ENCODE data around the gene UQCC5. TPM values are rescaled to one million over a fixed set of nuclear protein-coding genes. Genes with fewer than 3 reads are reported as not detected.
A peak's percentile ranks its signal among the peaks of the same experiment; 100 is the strongest.

UQCC5 gene
- total RNA-seq, 4 donors from 2014 or later: 1.3 to 29.5 (median 6.3) TPM

DNA sequence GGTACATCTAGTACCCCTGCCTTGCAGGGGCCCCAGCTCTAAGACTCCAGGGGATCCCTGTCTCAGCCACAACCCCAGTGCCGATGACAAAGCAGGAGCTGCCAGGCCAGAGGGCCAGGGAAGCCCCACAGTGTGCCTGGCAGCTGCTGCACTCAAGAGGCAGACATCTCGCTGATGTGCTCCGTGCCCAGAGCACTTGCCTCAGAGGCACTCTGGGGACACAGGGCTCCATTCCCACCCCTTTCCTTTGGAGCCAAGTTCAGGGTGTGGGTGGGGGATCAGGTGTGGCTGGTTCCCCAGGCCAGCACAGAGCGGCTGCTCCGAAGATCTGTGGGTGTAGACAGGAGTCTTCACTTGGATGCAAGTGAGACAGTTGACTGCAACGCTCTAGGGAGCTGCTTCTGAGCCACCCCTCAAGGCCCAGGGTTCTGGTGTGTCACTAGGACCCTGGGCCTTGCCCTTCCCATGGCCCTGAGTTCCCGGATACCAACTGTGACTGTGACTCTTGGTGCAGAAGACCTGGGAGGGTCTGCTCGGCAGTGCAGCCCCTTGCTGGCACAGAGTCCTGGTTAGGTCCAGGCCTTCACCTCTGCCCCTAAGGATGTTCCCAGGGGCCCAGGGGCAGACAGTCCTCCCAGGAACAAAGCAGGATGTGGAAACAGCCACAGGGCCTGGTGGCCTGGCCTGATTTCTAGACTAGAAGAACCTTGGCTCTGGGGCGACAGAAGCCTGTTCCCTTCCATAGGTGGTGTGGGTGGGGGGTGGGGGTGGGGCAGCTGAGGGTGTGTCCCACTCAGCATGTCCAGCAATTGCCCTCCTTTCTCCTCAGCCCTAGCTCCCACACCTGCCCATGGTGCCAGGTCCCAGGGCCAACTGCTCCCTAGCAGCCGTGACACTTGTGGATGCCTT, 5.2 kb upstream of the UQCC5 start:
- DNase-seq (ENCODE audit: low spot score in 2 of 2): peak; percentile 13 to 85
- no peak overlapping the region for H3K4me3 ChIP-seq (ENCODE audit: low read depth, poor library complexity, severe bottlenecking)
- intact Hi-C loops (cut with DNase I; ENCODE audit: low total_unique reads): no loop called here
- TF ChIP-seq, protein P1, sequence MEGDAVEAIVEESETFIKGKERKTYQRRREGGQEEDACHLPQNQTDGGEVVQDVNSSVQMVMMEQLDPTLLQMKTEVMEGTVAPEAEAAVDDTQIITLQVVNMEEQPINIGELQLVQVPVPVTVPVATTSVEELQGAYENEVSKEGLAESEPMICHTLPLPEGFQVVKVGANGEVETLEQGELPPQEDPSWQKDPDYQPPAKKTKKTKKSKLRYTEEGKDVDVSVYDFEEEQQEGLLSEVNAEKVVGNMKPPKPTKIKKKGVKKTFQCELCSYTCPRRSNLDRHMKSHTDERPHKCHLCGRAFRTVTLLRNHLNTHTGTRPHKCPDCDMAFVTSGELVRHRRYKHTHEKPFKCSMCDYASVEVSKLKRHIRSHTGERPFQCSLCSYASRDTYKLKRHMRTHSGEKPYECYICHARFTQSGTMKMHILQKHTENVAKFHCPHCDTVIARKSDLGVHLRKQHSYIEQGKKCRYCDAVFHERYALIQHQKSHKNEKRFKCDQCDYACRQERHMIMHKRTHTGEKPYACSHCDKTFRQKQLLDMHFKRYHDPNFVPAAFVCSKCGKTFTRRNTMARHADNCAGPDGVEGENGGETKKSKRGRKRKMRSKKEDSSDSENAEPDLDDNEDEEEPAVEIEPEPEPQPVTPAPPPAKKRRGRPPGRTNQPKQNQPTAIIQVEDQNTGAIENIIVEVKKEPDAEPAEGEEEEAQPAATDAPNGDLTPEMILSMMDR (IDR thresholded peaks at IDR 0.05): no peak
- TF ChIP-seq POLR2A (IDR thresholded peaks at IDR 0.05): no peak
- WGBS, 2 donors: 24 to 56% methylated on average over 6 to 8 of the region's 10 CpGs

DNA sequence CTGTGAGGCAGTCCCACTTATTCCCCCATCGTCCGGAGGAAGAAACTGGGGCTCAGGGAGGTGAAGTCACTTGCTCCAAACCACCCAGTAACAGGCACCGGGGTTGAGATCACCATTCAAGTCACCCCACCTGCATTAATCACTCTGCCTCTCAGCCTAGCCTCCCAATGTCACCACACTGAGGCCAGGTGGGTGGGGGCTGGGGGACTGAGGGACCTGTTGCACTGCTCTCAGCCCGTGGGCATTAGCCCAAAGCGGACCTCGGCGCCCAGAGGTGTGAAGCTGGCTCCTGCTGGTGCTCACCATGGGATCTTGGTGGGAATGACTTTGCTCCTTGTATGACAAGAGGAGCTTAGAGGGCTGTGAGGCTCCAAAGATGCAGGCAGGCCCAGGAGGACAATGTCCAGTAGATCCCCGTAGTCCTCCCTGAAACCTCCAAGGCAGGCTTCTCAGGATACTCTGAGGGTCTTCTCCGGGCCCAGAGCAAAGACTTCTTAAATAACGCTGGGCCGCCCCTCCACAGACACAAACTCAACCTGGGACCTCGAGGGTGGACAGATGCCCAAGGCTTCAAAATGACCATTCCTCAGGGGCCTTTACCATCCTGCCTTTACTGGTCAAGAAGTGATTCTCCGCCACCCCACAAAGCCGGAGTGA, 4.4 kb upstream of the UQCC5 start:
- WGBS, 2 donors: 79 to 81% methylated on average over 10 to 14 of the region's 14 CpGs
- TF ChIP-seq POLR2A (IDR thresholded peaks at IDR 0.05): no peak
- TF ChIP-seq, protein P1 (IDR thresholded peaks at IDR 0.05): no peak
- intact Hi-C loops (cut with DNase I; ENCODE audit: low total_unique reads): no loop called here
- H3K4me3 ChIP-seq (ENCODE audit: low read depth, poor library complexity, severe bottlenecking): no peak overlapping the region
- peak; percentile 18 to 86 for DNase-seq (ENCODE audit: low spot score in 2 of 2)

DNA sequence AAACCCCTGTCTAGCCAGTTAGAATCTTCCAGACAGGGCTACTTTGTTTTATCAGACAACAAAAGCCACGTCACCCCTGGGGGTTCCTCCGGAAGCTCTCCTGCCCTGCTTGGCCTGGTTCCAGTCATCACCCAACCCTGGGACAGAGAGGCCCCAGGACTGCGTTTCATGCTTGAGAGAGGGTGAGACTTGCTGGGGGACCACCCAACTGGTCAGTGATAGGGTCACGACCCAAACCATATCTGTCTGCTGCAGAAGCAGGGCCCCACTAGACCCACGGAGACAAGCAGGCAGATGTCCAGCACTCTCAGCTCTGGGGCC, 3.9 kb upstream of the UQCC5 start:
- intact Hi-C loops (cut with DNase I; ENCODE audit: low total_unique reads): no loop called here

DNA sequence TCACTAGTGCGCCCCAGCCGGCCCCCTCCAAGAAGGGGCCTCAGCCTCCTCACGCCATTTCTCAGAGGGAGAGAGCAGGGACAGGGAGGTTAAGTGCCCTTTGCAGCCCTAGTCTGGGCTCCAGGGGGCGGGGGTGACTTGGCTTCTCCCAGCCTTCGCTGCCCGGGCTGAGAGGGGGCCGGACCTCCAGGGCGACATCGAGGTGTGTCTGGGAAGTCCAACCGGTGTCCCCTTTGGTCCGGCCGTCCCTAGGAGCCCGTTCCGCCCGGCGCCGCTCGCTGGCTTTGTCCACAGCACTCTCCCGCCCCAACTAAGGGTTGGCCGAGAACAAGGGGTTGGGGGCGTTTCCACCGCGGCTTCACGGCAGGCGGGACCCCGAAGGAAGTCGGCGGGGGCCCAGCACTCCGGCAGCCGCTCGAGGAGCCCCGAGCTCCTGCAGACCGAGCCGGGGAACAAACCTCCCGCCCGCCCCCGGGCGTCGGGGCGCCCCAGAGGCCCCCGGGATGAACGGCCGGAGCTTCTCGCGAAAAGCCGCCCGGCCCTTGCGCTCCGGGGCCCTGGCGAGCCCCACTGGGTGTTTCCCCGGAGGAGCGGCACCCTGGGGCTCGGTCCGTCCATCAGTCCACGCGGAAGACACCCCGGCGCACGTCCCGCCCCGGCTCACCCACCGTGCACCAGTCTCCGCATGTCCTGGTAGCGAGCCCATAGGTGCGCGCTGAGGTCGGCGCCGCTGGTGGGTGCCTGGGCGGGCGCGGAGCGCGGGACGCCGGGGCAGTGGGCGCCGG, 3.4 kb upstream of the UQCC5 start:
- WGBS, 2 donors: 0 to 2% methylated on average over 10 to 17 of the region's 78 CpGs
- peak in 1 of 2 donors; percentile 90 for DNase-seq (ENCODE audit: low spot score in 2 of 2)
- TF ChIP-seq, protein P1 (IDR thresholded peaks at IDR 0.05): no peak
- no peak for TF ChIP-seq POLR2A (IDR thresholded peaks at IDR 0.05)
- H3K4me3 ChIP-seq (ENCODE audit: low read depth, poor library complexity, severe bottlenecking): peak overlapping the region; percentile 46
- intact Hi-C loops (cut with DNase I; ENCODE audit: low total_unique reads): no loop called here

More for the DNA sequence above, 3.9 kb upstream of the UQCC5 start:
- WGBS, 2 donors: 39% methylated on average over 2 to 3 of the region's 5 CpGs
- peak overlapping the region; percentile 46 for H3K4me3 ChIP-seq (ENCODE audit: low read depth, poor library complexity, severe bottlenecking)
- TF ChIP-seq POLR2A (IDR thresholded peaks at IDR 0.05): no peak
- TF ChIP-seq, protein P1 (IDR thresholded peaks at IDR 0.05): no peak
- DNase-seq (ENCODE audit: low spot score in 2 of 2): peak; percentile 45 to 86

DNA sequence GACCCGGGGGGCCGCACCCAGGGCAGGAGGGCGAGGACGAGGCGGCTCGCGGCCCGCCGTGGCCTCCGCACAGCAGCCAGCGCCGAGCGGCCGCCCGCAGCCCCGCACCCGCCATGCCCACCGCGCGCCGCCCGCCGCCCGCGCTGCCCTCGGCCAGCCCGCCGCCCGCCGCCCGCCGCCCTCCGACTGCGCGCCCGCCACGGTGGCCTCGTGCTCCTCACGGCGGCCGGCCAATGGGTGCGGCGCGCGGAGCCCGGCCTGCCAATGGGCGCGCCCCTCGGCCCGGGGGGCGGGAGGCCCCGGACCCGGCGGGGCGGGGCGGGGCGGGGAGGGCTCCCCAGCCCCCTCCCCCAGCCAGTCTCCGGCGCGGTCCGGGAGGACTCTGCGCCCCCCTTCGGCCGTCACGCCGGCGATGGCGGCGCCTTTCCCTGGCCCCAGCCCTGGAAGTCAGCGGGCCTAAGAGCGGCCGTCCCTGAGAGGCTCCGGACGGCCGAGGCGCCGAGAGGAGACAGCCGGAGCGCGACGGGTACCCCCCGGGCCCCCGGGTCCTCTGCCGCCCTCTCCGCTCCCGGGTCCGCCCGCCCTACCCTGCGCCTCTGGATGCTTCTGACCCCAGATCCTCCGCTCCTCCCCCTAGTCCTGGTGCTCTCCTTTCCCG, 2.7 kb upstream of the UQCC5 start, which contains the start of gene NT5DC2:
Gene NT5DC2 (minus strand): TSS at position 235 of the 658 bp plus-strand sequence. CDS start 120 bp downstream, at position 115.
- peak in 1 of 2 donors; percentile 91 for DNase-seq (ENCODE audit: low spot score in 2 of 2)
- H3K4me3 ChIP-seq (ENCODE audit: low read depth, poor library complexity, severe bottlenecking): peak within 1 kb of the TSS; percentile 46
- intact Hi-C loops (cut with DNase I; ENCODE audit: low total_unique reads): no loop called here
- 3 to 7% methylated on average over 3 to 8 of the region's 91 CpGs for WGBS, 2 donors
- TF ChIP-seq, protein P1 (IDR thresholded peaks at IDR 0.05): no peak
- no peak for TF ChIP-seq POLR2A (IDR thresholded peaks at IDR 0.05)

Measured in lower leg skin (tissue), 4 donors.